Measurements from ENCODE around the gene PTAR1.

PTAR1 gene

DNA sequence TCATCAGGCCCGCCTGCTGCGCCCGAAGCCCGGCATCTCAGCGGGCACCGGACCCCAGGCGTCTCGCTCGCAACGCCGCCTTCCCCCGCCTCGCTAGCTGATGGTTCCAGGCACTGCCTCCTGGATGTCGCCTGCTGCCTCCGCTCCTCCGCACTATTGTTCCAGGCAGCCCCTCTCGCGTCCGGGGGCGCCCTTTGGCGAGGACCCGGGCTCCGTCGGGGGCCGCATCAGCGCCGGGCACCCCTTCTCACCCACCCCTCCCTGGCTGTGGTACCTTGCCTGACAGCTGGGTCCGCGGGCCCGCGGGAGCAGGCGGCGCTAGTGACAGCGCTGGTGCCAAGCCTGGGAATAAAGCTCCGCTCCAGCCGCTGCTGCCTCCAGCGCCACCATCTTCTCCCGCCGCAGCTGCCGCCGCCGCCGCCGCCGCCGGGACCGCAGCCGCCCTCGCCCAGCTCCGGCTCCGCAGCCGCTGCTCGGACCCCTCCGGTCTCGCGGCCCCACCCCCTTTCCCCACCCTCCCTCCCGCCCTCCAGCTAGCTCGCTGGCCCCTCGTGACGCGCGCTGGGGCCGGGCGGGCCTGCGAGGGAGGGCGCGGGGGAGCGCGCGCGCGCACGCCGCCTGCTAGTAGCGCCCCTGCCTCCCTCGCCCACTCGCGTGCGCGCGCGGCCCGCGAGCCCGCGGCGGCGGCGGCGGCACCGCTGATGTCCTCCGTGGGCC is 87.8 kb downstream of the PTAR1 start, which contains the start of gene APBA1:
TSS of gene APBA1 (minus strand) at position 493 of the 717 bp plus-strand sequence.
- TF ChIP-seq, protein P1, sequence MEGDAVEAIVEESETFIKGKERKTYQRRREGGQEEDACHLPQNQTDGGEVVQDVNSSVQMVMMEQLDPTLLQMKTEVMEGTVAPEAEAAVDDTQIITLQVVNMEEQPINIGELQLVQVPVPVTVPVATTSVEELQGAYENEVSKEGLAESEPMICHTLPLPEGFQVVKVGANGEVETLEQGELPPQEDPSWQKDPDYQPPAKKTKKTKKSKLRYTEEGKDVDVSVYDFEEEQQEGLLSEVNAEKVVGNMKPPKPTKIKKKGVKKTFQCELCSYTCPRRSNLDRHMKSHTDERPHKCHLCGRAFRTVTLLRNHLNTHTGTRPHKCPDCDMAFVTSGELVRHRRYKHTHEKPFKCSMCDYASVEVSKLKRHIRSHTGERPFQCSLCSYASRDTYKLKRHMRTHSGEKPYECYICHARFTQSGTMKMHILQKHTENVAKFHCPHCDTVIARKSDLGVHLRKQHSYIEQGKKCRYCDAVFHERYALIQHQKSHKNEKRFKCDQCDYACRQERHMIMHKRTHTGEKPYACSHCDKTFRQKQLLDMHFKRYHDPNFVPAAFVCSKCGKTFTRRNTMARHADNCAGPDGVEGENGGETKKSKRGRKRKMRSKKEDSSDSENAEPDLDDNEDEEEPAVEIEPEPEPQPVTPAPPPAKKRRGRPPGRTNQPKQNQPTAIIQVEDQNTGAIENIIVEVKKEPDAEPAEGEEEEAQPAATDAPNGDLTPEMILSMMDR (IDR thresholded peaks at IDR 0.05): no peak

DNA sequence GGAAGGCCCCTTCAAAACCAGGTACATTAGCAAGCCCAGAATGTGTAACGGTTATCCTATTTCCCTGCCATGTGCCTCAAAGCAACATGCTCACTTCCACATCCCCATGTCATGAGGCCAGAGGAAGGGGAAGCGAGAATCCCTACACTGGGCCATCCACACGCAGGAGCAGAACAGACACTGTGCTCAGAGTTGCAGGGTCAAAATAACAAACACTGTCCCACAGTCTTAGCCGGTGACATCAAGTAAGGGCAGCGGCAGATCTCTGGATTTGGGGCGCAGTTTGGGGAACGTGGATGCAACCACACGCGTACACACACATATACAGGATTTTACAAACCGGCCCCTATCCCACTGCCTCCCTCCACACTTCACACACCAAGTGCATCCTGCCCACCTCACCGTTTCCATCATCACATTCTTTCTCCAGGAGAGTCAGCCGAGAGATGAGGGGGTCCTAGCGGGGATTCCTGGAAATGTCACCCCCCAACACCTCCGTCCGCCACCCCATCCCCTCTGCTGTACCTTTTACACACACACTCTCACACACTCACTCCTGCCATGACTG is 88.4 kb downstream of the PTAR1 start:
- TF ChIP-seq, protein P1 (IDR thresholded peaks at IDR 0.05): no peak

- TF ChIP-seq, protein P1 (IDR thresholded peaks at IDR 0.05): no peak
These were observed 92.5 kb downstream of the PTAR1 start for GRCh38 chr9:69667306-69667705.

GRCh38 chr9:69660304-69660703 is 99.5 kb downstream of the PTAR1 start:
- TF ChIP-seq, protein P1 (IDR thresholded peaks at IDR 0.05): no peak
